ENCODE data around the gene ARID3B.

- no peak for TF ChIP-seq CTCF (IDR thresholded peaks at IDR 0.05)
- no peak for TF ChIP-seq POLR2A (IDR thresholded peaks at IDR 0.05)
- TF ChIP-seq EP300 (IDR thresholded peaks at IDR 0.05) = no peak
These were observed 86.7 kb downstream of the ARID3B start for GRCh38 chr15:74627766-74628165.
